Activated CD4-positive, alpha-beta memory T cell treated with anti-CD3 and anti-CD28 coated beads for 36 hours (primary cell): ENCODE results near the gene GNB4. TPM values are rescaled to one million over a fixed set of nuclear protein-coding genes. Genes with fewer than 3 reads are reported as not detected.

ENCODE experiments used
- CTCF ChIA-PET: fragments of 350-600 bp; sonication (Branson Sonifier 250); formaldehyde crosslinking; loops from one replicate; lab custom pipeline; 2021; ENCODE audit warnings: antibody characterized with exemption, inconsistent platforms; lab: Charles Lee
- POLR2A ChIA-PET: fragments of 350-600 bp; sonication (Branson Sonifier 250); formaldehyde crosslinking; loops from one replicate; lab custom pipeline; 2021; ENCODE audit warnings: antibody characterized with exemption; lab: Charles Lee
- DNase-seq: peaks from one replicate; pipeline ENCODE4 v3.0.0-alpha.2; 2020
- H3K27ac Mint-ChIP-seq: one replicate; pipeline ENCODE4 v1.8.0; 2021; ENCODE audit warnings: mixed read lengths
- H3K27me3 Mint-ChIP-seq: one replicate; pipeline ENCODE4 v1.8.0; 2021; ENCODE audit warnings: mixed read lengths
- H3K36me3 Mint-ChIP-seq: one replicate; pipeline ENCODE4 v1.8.0; 2021; ENCODE audit warnings: mixed read lengths
- H3K4me1 Mint-ChIP-seq: one replicate; pipeline ENCODE4 v1.8.0; 2021; ENCODE audit warnings: low read depth, mixed read lengths
- H3K4me3 Mint-ChIP-seq: one replicate; pipeline ENCODE4 v1.8.0; 2021; ENCODE audit warnings: mild to moderate bottlenecking, mixed read lengths
- H3K9me3 Mint-ChIP-seq: one replicate; pipeline ENCODE4 v1.8.0; 2021; ENCODE audit warnings: mixed read lengths
- intact Hi-C: fragments of 100-400 bp; cut with micrococcal nuclease; formaldehyde crosslinking; loops from one replicate; pipeline ENCODE4 v1.15.1; 2023
- total RNA-seq, 2 experiments: library from RNA; stranded (reverse); gene quantifications; one replicate each; pipeline ENCODE4 v1.2.3, GENCODE V29; 2021

Gene GNB4
- total RNA-seq, 2 experiments from 2014 or later, result 0.51 to 0.59 TPM

GRCh38 chr3:179401561-179401960 is 49.7 kb downstream of the GNB4 start:
- ChIA-PET CTCF (no interaction called here), POLR2A (no interaction called here)
- no peaks in the 10 kb centered on the region for H3K9me3 Mint-ChIP-seq
- no peak overlapping the region for H3K4me3 Mint-ChIP-seq
- intact Hi-C loops, result no loop called here
- no peak overlapping the region for H3K27ac Mint-ChIP-seq
- no peaks in the 10 kb centered on the region for H3K27me3 Mint-ChIP-seq
- peaks cover 20% of the 10 kb centered on the region for H3K36me3 Mint-ChIP-seq
- DNase-seq, result no peak
- no peaks in the 10 kb centered on the region for H3K4me1 Mint-ChIP-seq

GRCh38 chr3:179398574-179399231 is 52.6 kb downstream of the GNB4 start:
- no peaks in the 10 kb centered on the region for H3K27me3 Mint-ChIP-seq
- H3K27ac Mint-ChIP-seq, result no peak overlapping the region
- no peaks in the 10 kb centered on the region for H3K9me3 Mint-ChIP-seq
- DNase-seq, result no peak
- peaks cover 21% of the 10 kb centered on the region for H3K36me3 Mint-ChIP-seq
- no peaks in the 10 kb centered on the region for H3K4me1 Mint-ChIP-seq
- no peak overlapping the region for H3K4me3 Mint-ChIP-seq
- intact Hi-C loops, result no loop called here
- CTCF ChIA-PET, result no interaction called here
- POLR2A ChIA-PET, result no interaction called here

DNA sequence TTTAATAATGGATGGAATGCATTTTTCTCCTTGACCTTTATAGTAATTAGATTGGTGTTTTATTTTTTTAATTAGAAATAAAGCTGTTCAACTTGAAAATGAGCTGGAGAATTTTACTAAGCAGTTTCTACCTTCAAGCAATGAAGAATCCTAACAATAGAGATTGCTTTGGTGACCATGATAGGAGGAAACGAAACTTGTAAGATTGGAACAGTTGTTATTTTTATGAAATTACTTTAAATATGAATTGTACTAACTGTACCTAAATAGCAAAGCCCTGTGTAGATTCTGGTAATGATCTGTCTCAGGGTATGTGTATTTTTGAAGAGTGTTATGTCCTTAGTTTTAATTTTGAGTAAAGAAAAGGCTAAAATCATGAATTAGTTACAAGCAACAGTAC is 59.4 kb downstream of the GNB4 start:
- Mint-ChIP-seq H3K27ac (no peak overlapping the region), H3K9me3 (no peaks in the 10 kb centered on the region), H3K4me1 (no peaks in the 10 kb centered on the region), H3K36me3 (peaks cover 35% of the 10 kb centered on the region), H3K4me3 (no peak overlapping the region), H3K27me3 (no peaks in the 10 kb centered on the region)
- ChIA-PET POLR2A (no interaction called here), CTCF (interaction anchor here (0.9 kb wide), 1 partner anchor 18 kb away, joined by 3 read pairs; no protein-coding TSS in a partner anchor)
- intact Hi-C loops, result no loop called here
- DNase-seq, result no peak

DNA sequence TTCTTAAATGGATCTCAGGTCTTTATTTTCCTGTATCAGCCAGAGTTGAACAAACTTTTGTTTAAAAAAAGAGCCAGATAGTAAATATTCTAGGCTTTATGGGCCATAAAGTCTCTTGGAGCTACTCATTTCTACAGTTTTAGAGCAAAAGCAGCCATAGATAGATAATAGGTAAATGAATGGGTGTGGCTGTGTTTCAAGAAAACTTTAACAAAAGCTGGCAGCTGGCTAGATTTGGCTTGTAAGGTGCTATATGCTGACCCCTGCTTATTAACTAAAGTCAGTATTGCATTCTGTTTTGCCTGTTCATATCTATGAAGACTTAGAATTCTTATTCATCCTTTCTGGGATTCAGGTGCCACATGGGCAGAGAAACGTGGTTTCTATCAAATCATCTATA is 74.8 kb downstream of the GNB4 start:
- Mint-ChIP-seq H3K36me3 (peaks cover 27% of the 10 kb centered on the region), H3K4me1 (no peaks in the 10 kb centered on the region), H3K27me3 (no peaks in the 10 kb centered on the region), H3K9me3 (no peaks in the 10 kb centered on the region), H3K27ac (no peak overlapping the region), H3K4me3 (no peak overlapping the region)
- POLR2A ChIA-PET, result no interaction called here
- intact Hi-C loops, result no loop called here
- no peak for DNase-seq
- CTCF ChIA-PET, result no interaction called here

DNA sequence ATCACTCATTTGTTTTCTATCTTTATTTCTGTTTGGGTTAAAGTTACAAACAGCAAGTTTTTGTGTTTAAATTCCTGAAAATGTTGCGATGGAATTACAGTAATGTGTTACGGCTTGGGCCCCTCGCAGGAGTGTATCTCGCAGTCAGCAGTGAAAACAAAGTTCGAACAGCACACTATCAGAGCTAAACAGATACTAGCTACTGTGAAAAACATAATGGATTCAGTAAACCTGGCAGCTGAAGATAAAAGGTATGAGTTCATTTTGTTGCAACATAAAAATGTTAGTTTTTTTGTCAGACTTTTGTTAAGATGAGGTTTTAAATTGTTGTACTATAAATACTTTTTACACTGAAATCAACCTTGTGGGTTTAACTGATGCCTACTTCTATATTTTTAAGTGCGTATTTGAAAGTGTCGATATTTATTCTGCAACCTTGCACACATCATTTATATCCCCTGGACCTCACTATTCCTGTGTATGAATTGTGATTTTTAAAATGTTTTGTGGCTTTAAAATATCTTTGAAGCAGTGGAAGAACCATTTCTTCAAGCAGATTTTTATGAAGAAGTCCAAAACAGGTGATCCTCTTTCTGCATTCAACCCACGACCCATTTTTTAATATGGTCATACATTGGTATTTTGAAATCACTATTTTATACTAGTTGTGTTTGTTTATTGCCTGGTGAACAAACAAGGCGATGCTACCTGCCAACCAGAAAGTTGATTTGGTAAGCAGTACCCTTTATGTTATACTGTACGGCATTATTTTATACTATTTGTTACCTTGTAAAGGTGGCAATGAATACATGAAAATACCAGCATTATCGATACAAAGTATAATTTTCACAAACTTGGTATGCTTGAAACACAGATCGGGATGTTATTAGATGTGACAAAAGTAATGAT is 75.9 kb downstream of the GNB4 start:
- Mint-ChIP-seq H3K4me1 (no peaks in the 10 kb centered on the region), H3K4me3 (no peak overlapping the region), H3K27ac (no peak overlapping the region), H3K9me3 (no peaks in the 10 kb centered on the region), H3K27me3 (no peaks in the 10 kb centered on the region), H3K36me3 (peaks cover 29% of the 10 kb centered on the region)
- DNase-seq, result no peak
- CTCF ChIA-PET, result interaction anchor here (1.2 kb wide), 1 partner anchor 11 kb away, joined by 4 read pairs; no protein-coding TSS in a partner anchor
- POLR2A ChIA-PET, result no interaction called here
- intact Hi-C loops, result no loop called here

DNA sequence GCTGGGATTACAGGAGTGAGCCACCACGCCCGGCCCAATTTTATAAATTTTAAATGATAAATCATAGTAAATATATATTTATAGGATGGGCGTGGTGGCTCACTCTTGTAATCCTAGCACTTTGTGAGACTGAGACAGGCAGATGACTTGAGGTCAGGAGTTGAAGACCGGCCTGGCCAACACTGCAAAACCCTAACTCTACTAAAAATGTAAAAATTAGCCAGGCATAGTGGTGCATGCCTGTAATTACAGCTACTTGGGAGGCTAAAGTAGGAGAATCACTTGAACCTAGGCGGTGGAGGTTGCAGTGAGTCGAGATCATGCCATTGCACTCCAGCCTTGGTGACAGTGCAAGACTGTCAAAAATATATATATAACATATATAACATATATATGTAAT is 77.3 kb downstream of the GNB4 start:
- Mint-ChIP-seq H3K4me1 (no peaks in the 10 kb centered on the region), H3K4me3 (no peak overlapping the region), H3K9me3 (no peaks in the 10 kb centered on the region), H3K27me3 (no peaks in the 10 kb centered on the region), H3K36me3 (peaks cover 24% of the 10 kb centered on the region), H3K27ac (no peak overlapping the region)
- ChIA-PET CTCF (interaction anchor here (1.0 to 1.2 kb wide), 3 partner anchors 9 to 17 kb away, joined by 3 to 4 read pairs (median 3); no protein-coding TSS in a partner anchor), POLR2A (no interaction called here)
- DNase-seq, result no peak
- intact Hi-C loops, result no loop called here

- no peak for DNase-seq
- ChIA-PET POLR2A (no interaction called here), CTCF (no interaction called here)
- Mint-ChIP-seq H3K4me3 (no peak overlapping the region), H3K27ac (no peak overlapping the region), H3K4me1 (no peaks in the 10 kb centered on the region), H3K9me3 (no peaks in the 10 kb centered on the region), H3K27me3 (no peaks in the 10 kb centered on the region), H3K36me3 (peaks cover 26% of the 10 kb centered on the region)
- intact Hi-C loops, result no loop called here
Observed at GRCh38 chr3:179369621-179370020, 81.6 kb downstream of the GNB4 start.

DNA sequence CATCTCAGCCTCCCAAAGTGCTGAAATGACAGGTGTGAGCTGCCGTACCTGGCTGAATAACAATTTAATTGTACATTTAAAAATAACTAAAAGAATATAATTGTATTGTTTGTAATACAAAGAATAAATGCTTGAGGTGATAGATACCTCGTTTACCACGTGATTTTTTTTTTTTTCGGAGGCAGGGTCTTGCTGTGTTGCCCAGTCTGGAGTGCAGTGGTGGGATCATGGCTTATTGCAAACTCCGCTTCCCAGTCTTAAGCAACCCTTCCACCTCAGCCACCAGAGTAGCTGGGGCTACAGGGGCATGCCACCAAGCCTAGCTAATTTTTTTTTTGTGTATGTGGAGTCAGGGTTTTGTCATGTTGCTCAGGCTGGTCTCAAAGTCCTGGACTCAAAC is 87.9 kb downstream of the GNB4 start:
- Mint-ChIP-seq H3K36me3 (peaks cover 39% of the 10 kb centered on the region), H3K27me3 (no peaks in the 10 kb centered on the region), H3K27ac (no peak overlapping the region), H3K9me3 (no peaks in the 10 kb centered on the region), H3K4me3 (no peak overlapping the region), H3K4me1 (no peaks in the 10 kb centered on the region)
- DNase-seq, result no peak
- ChIA-PET CTCF (no interaction called here), POLR2A (interaction anchor here (0.6 kb wide), 1 partner anchor 13 kb away, joined by 4 read pairs; no protein-coding TSS in a partner anchor)
- intact Hi-C loops, result no loop called here

GRCh38 chr3:179355996-179356395 is 95.3 kb downstream of the GNB4 start:
- Mint-ChIP-seq H3K9me3 (no peaks in the 10 kb centered on the region), H3K27me3 (no peaks in the 10 kb centered on the region), H3K4me1 (peaks cover 19% of the 10 kb centered on the region), H3K27ac (peak overlapping the region; percentile 33), H3K36me3 (peaks cover 51% of the 10 kb centered on the region), H3K4me3 (no peak overlapping the region)
- CTCF ChIA-PET, result no interaction called here
- POLR2A ChIA-PET, result no interaction called here
- intact Hi-C loops, result no loop called here
- no peak for DNase-seq

- ChIA-PET CTCF (no interaction called here), POLR2A (interaction anchor here (1.0 kb wide), 1 partner anchor 25 kb away, joined by 11 read pairs; the partner anchor contains the start of gene ZNF639)
- peak overlapping the region; percentile 98 for H3K4me3 Mint-ChIP-seq
- H3K27me3 Mint-ChIP-seq, result no peaks in the 10 kb centered on the region
- H3K9me3 Mint-ChIP-seq, result no peaks in the 10 kb centered on the region
- H3K36me3 Mint-ChIP-seq, result peaks cover 19% of the 10 kb centered on the region
- peak overlapping the region; percentile 69 for H3K27ac Mint-ChIP-seq
- DNase-seq, result no peak
- intact Hi-C loops, result no loop called here
- peaks cover 23% of the 10 kb centered on the region for H3K4me1 Mint-ChIP-seq
Observed at GRCh38 chr3:179348325-179349013, 102.8 kb downstream of the GNB4 start.

GRCh38 chr3:179347345-179348194 is 103.7 kb downstream of the GNB4 start, which contains the start of gene MFN1:
Gene MFN1 (plus strand): TSS chr3:179347709. CDS start chr3:179348852, 1,143 bp downstream.
- peaks cover 23% of the 10 kb centered on the region for H3K4me1 Mint-ChIP-seq
- ChIA-PET POLR2A (interaction anchor here (0.6 to 1.0 kb wide), 2 partner anchors 24 to 1294 kb away, joined by 3 to 11 read pairs; partner anchors contain the start of gene ZNF639), CTCF (interaction anchor here (0.6 to 0.8 kb wide), 2 partner anchors 21 to 32 kb away, joined by 3 read pairs; no protein-coding TSS in a partner anchor)
- H3K9me3 Mint-ChIP-seq, result no peaks in the 10 kb centered on the region
- peak within 1 kb of the TSS; percentile 94 for H3K27ac Mint-ChIP-seq
- peak within 1 kb of the TSS; percentile 98 for H3K4me3 Mint-ChIP-seq
- peak; percentile 94 for DNase-seq
- H3K36me3 Mint-ChIP-seq, result peaks cover 16% of the 10 kb centered on the region
- no peaks in the 10 kb centered on the region for H3K27me3 Mint-ChIP-seq
- intact Hi-C loops, result loop anchor here (1.0 kb wide), 7 partner anchors 23 to 1255 kb away; partner anchors contain the start of genes GNB4, MRPL47, NDUFB5 and TTC14
